Nucleus accumbens (tissue), 56 donors: ENCODE measurements around the gene ERGIC3.

Source experiments
- DNase-seq, 56 donors: peaks; one replicate each; lab custom pipeline; 2025; lab: John Stamatoyannopoulos, UW

The ERGIC3 gene

GRCh38 chr20:35592339-35592974 is 50.6 kb downstream of the ERGIC3 start:
- no peak for DNase-seq

GRCh38 chr20:35595456-35595855 is 53.6 kb downstream of the ERGIC3 start:
- no peak for DNase-seq

GRCh38 chr20:35595901-35596300 is 54.0 kb downstream of the ERGIC3 start:
- no peak for DNase-seq

- no peak for DNase-seq
Observed at GRCh38 chr20:35597186-35597585, 55.3 kb downstream of the ERGIC3 start.

- no peak for DNase-seq
Observed at GRCh38 chr20:35598476-35598875, 56.6 kb downstream of the ERGIC3 start.

GRCh38 chr20:35598899-35599775 is 57.3 kb downstream of the ERGIC3 start:
- no peak for DNase-seq

- DNase-seq: no peak
Observed at GRCh38 chr20:35599776-35600120, 57.9 kb downstream of the ERGIC3 start.

GRCh38 chr20:35600176-35600992 is 58.5 kb downstream of the ERGIC3 start:
- no peak for DNase-seq

- DNase-seq: peak in 33 of 56 donors; percentile 5 to 70 (median 29)
Observed at GRCh38 chr20:35600993-35601973, 59.4 kb downstream of the ERGIC3 start.

- no peak for DNase-seq
Observed at GRCh38 chr20:35601990-35602389, 60.1 kb downstream of the ERGIC3 start.

GRCh38 chr20:35602851-35603495 is 61.1 kb downstream of the ERGIC3 start:
- DNase-seq: no peak

GRCh38 chr20:35603695-35604448 is 62.0 kb downstream of the ERGIC3 start:
- no peak for DNase-seq

- no peak for DNase-seq
Observed at GRCh38 chr20:35604449-35604747, 62.5 kb downstream of the ERGIC3 start.

GRCh38 chr20:35606127-35606526 is 64.2 kb downstream of the ERGIC3 start:
- DNase-seq: no peak
